ENCODE results near the gene MPHOSPH9.
A peak's percentile ranks its signal among the peaks of the same experiment; 100 is the strongest.

Gene MPHOSPH9

GRCh38 chr12:123232807-123233504 lies at the start of gene MPHOSPH9, which contains the start of gene MTRFR:
Gene MPHOSPH9, minus strand, starts transcription at chr12:123233141. Its CDS starts 2,777 bp downstream, at chr12:123230364.
Gene MTRFR, plus strand, starts transcription at chr12:123233436. Its CDS starts 20,239 bp downstream, at chr12:123253675.
- peak; percentile 99 for DNase-seq

- DNase-seq, result no peak
These were observed 49.2 kb upstream of the MPHOSPH9 start for GRCh38 chr12:123282111-123282510.

GRCh38 chr12:123280971-123281370 lies 48.0 kb upstream of the MPHOSPH9 start:
- DNase-seq, result no peak

- DNase-seq, result no peak
These were observed 45.2 kb upstream of the MPHOSPH9 start for GRCh38 chr12:123278101-123278627.

GRCh38 chr12:123273166-123273565 lies 40.2 kb upstream of the MPHOSPH9 start:
- DNase-seq, result no peak

- DNase-seq, result peak in 1 of 2 experiments; percentile 54
These were observed 38.2 kb upstream of the MPHOSPH9 start for GRCh38 chr12:123271001-123271668.

- no peak for DNase-seq
These were observed 37.5 kb upstream of the MPHOSPH9 start for GRCh38 chr12:123270214-123271000.

GRCh38 chr12:123269896-123270213 lies 36.9 kb upstream of the MPHOSPH9 start:
- no peak for DNase-seq

- no peak for DNase-seq
These were observed 36.5 kb upstream of the MPHOSPH9 start for GRCh38 chr12:123269395-123269892.

- DNase-seq, result no peak
These were observed 35.9 kb upstream of the MPHOSPH9 start for GRCh38 chr12:123268850-123269249.

- no peak for DNase-seq
These were observed 35.3 kb upstream of the MPHOSPH9 start for GRCh38 chr12:123267991-123268843.

- DNase-seq, result no peak
These were observed 34.5 kb upstream of the MPHOSPH9 start for GRCh38 chr12:123267335-123267920.

- DNase-seq, result no peak
These were observed 33.8 kb upstream of the MPHOSPH9 start for GRCh38 chr12:123266679-123267277.

- no peak for DNase-seq
These were observed 33.1 kb upstream of the MPHOSPH9 start for GRCh38 chr12:123265851-123266678.

- DNase-seq, result no peak
These were observed 31.7 kb upstream of the MPHOSPH9 start for GRCh38 chr12:123264642-123265041.

GRCh38 chr12:123263196-123263817 lies 30.4 kb upstream of the MPHOSPH9 start:
- no peak for DNase-seq

GRCh38 chr12:123261196-123261595 lies 28.3 kb upstream of the MPHOSPH9 start:
- DNase-seq, result no peak

GRCh38 chr12:123260081-123260480 lies 27.1 kb upstream of the MPHOSPH9 start:
- DNase-seq, result no peak

- no peak for DNase-seq
These were observed 25.7 kb upstream of the MPHOSPH9 start for GRCh38 chr12:123258593-123258992.

GRCh38 chr12:123254853-123255446 lies 22.0 kb upstream of the MPHOSPH9 start:
- DNase-seq, result no peak

Measured in NCI-H1930 (cell line).